TTC549 (cell line): Measurements from ENCODE around the gene AOPEP.
"Not testable (repeated sequence)": the region's sequence is repeated elsewhere in the genome, so short reads cannot be mapped to it uniquely, and the experiment has no call there.

Experiments
- FAIRE-seq: peaks from 2 replicates; lab custom pipeline; 2012; peaks lifted over from hg19 to GRCh38; lab: Jason Lieb, UNC

The AOPEP gene

GRCh38 chr9:94818178-94818541, 91.7 kb downstream of the AOPEP start:
- FAIRE-seq = no peak

GRCh38 chr9:94819161-94819687, 92.7 kb downstream of the AOPEP start:
- FAIRE-seq = no peak

- no peak for FAIRE-seq
Measured at GRCh38 chr9:94821098-94821887, 94.8 kb downstream of the AOPEP start.

GRCh38 chr9:94822273-94822672, 95.8 kb downstream of the AOPEP start:
- no peak for FAIRE-seq

- FAIRE-seq = no peak
Measured at GRCh38 chr9:94823710-94824109, 97.2 kb downstream of the AOPEP start.

GRCh38 chr9:94824411-94824810, 97.9 kb downstream of the AOPEP start:
- no peak for FAIRE-seq

- FAIRE-seq = peak; percentile 41
Measured at GRCh38 chr9:94824913-94825610, 98.6 kb downstream of the AOPEP start.

- FAIRE-seq = no peak
Measured at GRCh38 chr9:94825611-94825958, 99.1 kb downstream of the AOPEP start.

GRCh38 chr9:94826044-94826443, 99.5 kb downstream of the AOPEP start:
- FAIRE-seq = no peak

- FAIRE-seq = no peak
Measured at GRCh38 chr9:94826644-94827410, 100.3 kb downstream of the AOPEP start.

- no peak for FAIRE-seq
Measured at GRCh38 chr9:94827584-94828304, 101.2 kb downstream of the AOPEP start.

GRCh38 chr9:94829380-94830070, 103.0 kb downstream of the AOPEP start:
- FAIRE-seq = no peak

GRCh38 chr9:94830071-94830604, 103.6 kb downstream of the AOPEP start:
- not testable (repeated sequence) for FAIRE-seq

- no peak for FAIRE-seq
Measured at GRCh38 chr9:94833802-94834201, 107.3 kb downstream of the AOPEP start.

GRCh38 chr9:94837404-94837803, 110.9 kb downstream of the AOPEP start:
- no peak for FAIRE-seq

GRCh38 chr9:94839398-94839797, 112.9 kb downstream of the AOPEP start:
- FAIRE-seq = no peak

- no peak for FAIRE-seq
Measured at GRCh38 chr9:94840738-94841137, 114.2 kb downstream of the AOPEP start.

GRCh38 chr9:94843134-94843533, 116.6 kb downstream of the AOPEP start:
- no peak for FAIRE-seq

- FAIRE-seq = no peak
Measured at GRCh38 chr9:94846739-94847138, 120.2 kb downstream of the AOPEP start.

- no peak for FAIRE-seq
Measured at GRCh38 chr9:94847486-94847885, 121.0 kb downstream of the AOPEP start.

- not testable (repeated sequence) for FAIRE-seq
Measured at GRCh38 chr9:94848791-94849190, 122.3 kb downstream of the AOPEP start.
